Activated naive CD4-positive, alpha-beta T cell treated with anti-CD3 and anti-CD28 coated beads, Interleukin-2, amount 50 U/mL, for 72 hours (primary cell): ENCODE results near the gene NUMBL. TPM values are rescaled to one million over a fixed set of nuclear protein-coding genes. Genes with fewer than 3 reads are reported as not detected.
"Not testable (repeated sequence)": the region's sequence is repeated elsewhere in the genome, so short reads cannot be mapped to it uniquely, and the experiment has no call there.

Experiments used
- ATAC-seq, 2 donors: fragments of 150-1000 bp; cut with Tn5 transposase; 2 replicates each; pipeline ENCODE4 v1.10.0; 2021; ENCODE audit warnings: mild to moderate bottlenecking in 2 of 2, moderate library complexity in 2 of 2
- DNase-seq, 2 donors: peaks; one replicate each; pipeline ENCODE4 v3.0.0; 2021 to 2022; ENCODE audit warnings: low spot score in 2 of 2
- H3K27ac Mint-ChIP-seq, 2 donors: one replicate each; pipeline ENCODE4 v1.8.0; 2022; ENCODE audit warnings: mild to moderate bottlenecking in 2 of 2, mixed read lengths in 2 of 2
- H3K36me3 Mint-ChIP-seq, 2 donors: one replicate each; pipeline ENCODE4 v1.8.0; 2022; ENCODE audit warnings: mixed read lengths in 2 of 2
- H3K9me3 Mint-ChIP-seq, 2 donors: one replicate each; pipeline ENCODE4 v1.8.0; 2022; ENCODE audit warnings: mixed read lengths in 2 of 2
- total RNA-seq, 2 donors: library from RNA; stranded (reverse); gene quantifications; one replicate each; pipeline ENCODE4 v1.2.3, GENCODE V29; 2022

Gene NUMBL
- total RNA-seq, 2 donors from 2014 or later, result 18.0 to 20.2 TPM

- peak overlapping the region in 1 of 2 donors; percentile 92 for H3K27ac Mint-ChIP-seq
- H3K9me3 Mint-ChIP-seq, result no peaks in the 10 kb centered on the region
- peaks cover 0 to 6% of the 10 kb centered on the region in 2 donors for H3K36me3 Mint-ChIP-seq
- ATAC-seq (peak in 1 of 2 donors; percentile 36), DNase-seq (no peak)
Observed at GRCh38 chr19:40632311-40633036, 58.0 kb downstream of the NUMBL start.

GRCh38 chr19:40630571-40631160 is 59.8 kb downstream of the NUMBL start:
- Mint-ChIP-seq H3K9me3 (no peaks in the 10 kb centered on the region), H3K27ac (no peak overlapping the region), H3K36me3 (peaks cover under 1 to 14% of the 10 kb centered on the region in 2 donors)
- DNase-seq (no peak), ATAC-seq (no peak)

- no peak for ATAC-seq
- Mint-ChIP-seq H3K27ac (peak overlapping the region in 1 of 2 donors; percentile 58), H3K36me3 (peaks cover 9 to 24% of the 10 kb centered on the region in 2 donors), H3K9me3 (no peaks in the 10 kb centered on the region)
- DNase-seq, result no peak
Observed at GRCh38 chr19:40629346-40629745, 61.1 kb downstream of the NUMBL start.

- ATAC-seq (no peak), DNase-seq (no peak)
- no peaks in the 10 kb centered on the region for H3K9me3 Mint-ChIP-seq
- peaks cover 9 to 34% of the 10 kb centered on the region in 2 donors for H3K36me3 Mint-ChIP-seq
- H3K27ac Mint-ChIP-seq, result no peak overlapping the region
Observed at GRCh38 chr19:40627486-40628279, 62.8 kb downstream of the NUMBL start.

GRCh38 chr19:40626918-40627317 is 63.5 kb downstream of the NUMBL start:
- H3K9me3 Mint-ChIP-seq, result no peaks in the 10 kb centered on the region
- no peak overlapping the region for H3K27ac Mint-ChIP-seq
- H3K36me3 Mint-ChIP-seq, result peaks cover 9 to 37% of the 10 kb centered on the region in 2 donors
- ATAC-seq, result no peak
- no peak for DNase-seq

- Mint-ChIP-seq H3K36me3 (peaks cover 14 to 46% of the 10 kb centered on the region in 2 donors), H3K27ac (peak overlapping the region; percentile 20 to 50)
- ATAC-seq, result no peak
Observed at GRCh38 chr19:40625406-40626120, 64.9 kb downstream of the NUMBL start.

GRCh38 chr19:40624369-40625153 is 65.9 kb downstream of the NUMBL start:
- Mint-ChIP-seq H3K36me3 (peaks cover 20 to 47% of the 10 kb centered on the region in 2 donors), H3K27ac (peak overlapping the region in 1 of 2 donors; percentile 32)
- not testable (repeated sequence) for ATAC-seq, H3K9me3 Mint-ChIP-seq, DNase-seq

More at GRCh38 chr19:40625406-40626120, 64.9 kb downstream of the NUMBL start:
- no peaks in the 10 kb centered on the region for H3K9me3 Mint-ChIP-seq
- DNase-seq, result no peak

GRCh38 chr19:40623403-40624251 is 66.8 kb downstream of the NUMBL start:
- peak overlapping the region; percentile 5 to 60 for H3K27ac Mint-ChIP-seq
- DNase-seq, result no peak
- ATAC-seq, result peak in 1 of 2 donors; percentile 55
- no peaks in the 10 kb centered on the region for H3K9me3 Mint-ChIP-seq
- peaks cover 29 to 51% of the 10 kb centered on the region in 2 donors for H3K36me3 Mint-ChIP-seq

GRCh38 chr19:40622773-40623075 is 67.7 kb downstream of the NUMBL start:
- Mint-ChIP-seq H3K9me3 (no peaks in the 10 kb centered on the region), H3K36me3 (peaks cover 29 to 51% of the 10 kb centered on the region in 2 donors), H3K27ac (peak overlapping the region; percentile 5 to 70)
- DNase-seq, result no peak
- no peak for ATAC-seq

GRCh38 chr19:40621966-40622772 is 68.3 kb downstream of the NUMBL start:
- DNase-seq (no peak), ATAC-seq (peak; percentile 9 to 26)
- Mint-ChIP-seq H3K27ac (peak overlapping the region; percentile 5 to 70), H3K9me3 (no peaks in the 10 kb centered on the region), H3K36me3 (peaks cover 29 to 51% of the 10 kb centered on the region in 2 donors)

GRCh38 chr19:40621283-40621682 is 69.2 kb downstream of the NUMBL start:
- no peak for ATAC-seq
- no peak for DNase-seq
- H3K9me3 Mint-ChIP-seq, result no peaks in the 10 kb centered on the region
- H3K27ac Mint-ChIP-seq, result peak overlapping the region; percentile 5 to 93
- peaks cover 29 to 47% of the 10 kb centered on the region in 2 donors for H3K36me3 Mint-ChIP-seq

GRCh38 chr19:40620161-40620485 is 70.3 kb downstream of the NUMBL start:
- ATAC-seq (no peak), DNase-seq (no peak)
- peaks cover 32 to 49% of the 10 kb centered on the region in 2 donors for H3K36me3 Mint-ChIP-seq
- peak overlapping the region in 1 of 2 donors; percentile 83 for H3K27ac Mint-ChIP-seq
- H3K9me3 Mint-ChIP-seq, result no peaks in the 10 kb centered on the region

- DNase-seq, result no peak
- Mint-ChIP-seq H3K9me3 (no peaks in the 10 kb centered on the region), H3K27ac (peak overlapping the region; percentile 79 to 83), H3K36me3 (peaks cover 32 to 49% of the 10 kb centered on the region in 2 donors)
- ATAC-seq, result no peak
Observed at GRCh38 chr19:40619333-40620160, 70.9 kb downstream of the NUMBL start.

- DNase-seq (no peak), ATAC-seq (no peak)
- Mint-ChIP-seq H3K9me3 (no peaks in the 10 kb centered on the region), H3K36me3 (peaks cover 35 to 47% of the 10 kb centered on the region in 2 donors), H3K27ac (no peak overlapping the region)
Observed at GRCh38 chr19:40617961-40618360, 72.5 kb downstream of the NUMBL start.
